Measurements from ENCODE around the gene MAPT. TPM values are rescaled to one million over a fixed set of nuclear protein-coding genes. Genes with fewer than 3 reads are reported as not detected.
A peak's percentile ranks its signal among the peaks of the same experiment; 100 is the strongest.

The MAPT gene
- total RNA-seq, 1 experiment from 2014 or later, result 1.6 TPM

GRCh38 chr17:45949755-45950320 is 55.5 kb downstream of the MAPT start:
- no peak for DNase-seq
- CTCF ChIA-PET, result interaction anchor here (0.6 to 1.6 kb wide), 4 partner anchors 10 to 731 kb away, joined by 3 to 9 read pairs (median 6); partner anchors contain the start of gene MAPT
- Mint-ChIP-seq H3K9me3 (ENCODE audit: low read depth, unreplicated experiment) (no peaks in the 10 kb centered on the region), H3K4me3 (ENCODE audit: low read depth, unreplicated experiment) (no peak overlapping the region), H3K27me3 (ENCODE audit: unreplicated experiment) (peaks cover 71% of the 10 kb centered on the region), H3K4me1 (ENCODE audit: low read depth, unreplicated experiment) (peaks cover 10% of the 10 kb centered on the region), H3K27ac (ENCODE audit: unreplicated experiment) (peak overlapping the region; percentile 76), H3K36me3 (ENCODE audit: insufficient read depth, unreplicated experiment) (no peaks in the 10 kb centered on the region)
- no TSS peak for BruUV-seq (replicated peaks)
- TF ChIP-seq, protein P1, sequence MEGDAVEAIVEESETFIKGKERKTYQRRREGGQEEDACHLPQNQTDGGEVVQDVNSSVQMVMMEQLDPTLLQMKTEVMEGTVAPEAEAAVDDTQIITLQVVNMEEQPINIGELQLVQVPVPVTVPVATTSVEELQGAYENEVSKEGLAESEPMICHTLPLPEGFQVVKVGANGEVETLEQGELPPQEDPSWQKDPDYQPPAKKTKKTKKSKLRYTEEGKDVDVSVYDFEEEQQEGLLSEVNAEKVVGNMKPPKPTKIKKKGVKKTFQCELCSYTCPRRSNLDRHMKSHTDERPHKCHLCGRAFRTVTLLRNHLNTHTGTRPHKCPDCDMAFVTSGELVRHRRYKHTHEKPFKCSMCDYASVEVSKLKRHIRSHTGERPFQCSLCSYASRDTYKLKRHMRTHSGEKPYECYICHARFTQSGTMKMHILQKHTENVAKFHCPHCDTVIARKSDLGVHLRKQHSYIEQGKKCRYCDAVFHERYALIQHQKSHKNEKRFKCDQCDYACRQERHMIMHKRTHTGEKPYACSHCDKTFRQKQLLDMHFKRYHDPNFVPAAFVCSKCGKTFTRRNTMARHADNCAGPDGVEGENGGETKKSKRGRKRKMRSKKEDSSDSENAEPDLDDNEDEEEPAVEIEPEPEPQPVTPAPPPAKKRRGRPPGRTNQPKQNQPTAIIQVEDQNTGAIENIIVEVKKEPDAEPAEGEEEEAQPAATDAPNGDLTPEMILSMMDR (IDR thresholded peaks at IDR 0.05; ENCODE audit: unreplicated experiment), result no peak
- intact Hi-C loops (cut with micrococcal nuclease; ENCODE audit: unreplicated experiment), result no loop called here

DNA sequence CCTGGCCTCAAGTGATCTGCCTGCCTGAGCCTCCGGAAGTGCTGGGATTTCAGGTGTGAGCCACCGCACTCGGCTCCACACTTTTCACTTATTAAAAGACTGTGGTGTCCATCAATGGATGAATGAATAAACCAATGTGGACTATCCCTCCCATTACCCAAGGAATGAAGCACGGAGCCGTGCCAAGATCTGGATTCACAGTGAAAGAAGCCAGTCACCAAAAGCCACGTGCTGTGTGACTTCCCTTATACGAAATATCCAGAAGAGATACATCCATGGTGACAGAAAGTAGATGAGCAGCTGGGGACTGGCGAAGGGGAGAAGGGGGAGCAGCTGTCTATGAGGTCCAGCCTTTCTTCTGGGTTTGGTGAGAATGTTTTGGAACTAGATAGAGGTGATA is 56.5 kb downstream of the MAPT start:
- Mint-ChIP-seq H3K27ac (ENCODE audit: unreplicated experiment) (no peak overlapping the region), H3K9me3 (ENCODE audit: low read depth, unreplicated experiment) (no peaks in the 10 kb centered on the region), H3K4me1 (ENCODE audit: low read depth, unreplicated experiment) (peaks cover 18% of the 10 kb centered on the region), H3K4me3 (ENCODE audit: low read depth, unreplicated experiment) (no peak overlapping the region), H3K36me3 (ENCODE audit: insufficient read depth, unreplicated experiment) (no peaks in the 10 kb centered on the region), H3K27me3 (ENCODE audit: unreplicated experiment) (peaks cover 71% of the 10 kb centered on the region)
- intact Hi-C loops (cut with micrococcal nuclease; ENCODE audit: unreplicated experiment), result no loop called here
- BruUV-seq (replicated peaks), result no TSS peak
- CTCF ChIA-PET, result interaction anchor here (0.6 kb wide), 1 partner anchor 21 kb away, joined by 3 read pairs; no protein-coding TSS in a partner anchor
- no peak for DNase-seq
- TF ChIP-seq, protein P1 (IDR thresholded peaks at IDR 0.05; ENCODE audit: unreplicated experiment), result no peak

DNA sequence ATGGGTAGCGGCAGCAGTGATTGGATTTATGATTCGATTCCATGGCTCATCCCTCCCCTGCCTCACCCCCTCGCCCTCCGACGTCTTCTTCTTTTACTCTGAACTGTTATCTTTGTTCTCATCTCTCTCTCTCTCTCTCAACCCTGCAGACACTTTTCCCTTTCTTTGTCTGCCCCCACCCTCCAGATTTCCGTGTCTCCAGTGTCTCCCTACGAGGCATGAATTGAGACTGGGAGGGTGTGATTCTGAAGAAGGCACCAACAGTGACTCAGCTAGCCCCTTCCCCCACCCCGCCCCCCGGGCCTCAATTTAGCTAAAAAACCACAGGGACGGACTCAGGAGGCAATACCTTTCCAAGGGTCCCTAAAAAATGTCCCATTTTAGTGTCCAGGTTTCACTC is 57.0 kb downstream of the MAPT start:
- H3K27me3 Mint-ChIP-seq (ENCODE audit: unreplicated experiment), result peaks cover 71% of the 10 kb centered on the region
- no peak overlapping the region for H3K27ac Mint-ChIP-seq (ENCODE audit: unreplicated experiment)
- no peaks in the 10 kb centered on the region for H3K9me3 Mint-ChIP-seq (ENCODE audit: low read depth, unreplicated experiment)
- peaks cover 18% of the 10 kb centered on the region for H3K4me1 Mint-ChIP-seq (ENCODE audit: low read depth, unreplicated experiment)
- TF ChIP-seq, protein P1 (IDR thresholded peaks at IDR 0.05; ENCODE audit: unreplicated experiment), result no peak
- intact Hi-C loops (cut with micrococcal nuclease; ENCODE audit: unreplicated experiment), result no loop called here
- H3K4me3 Mint-ChIP-seq (ENCODE audit: low read depth, unreplicated experiment), result no peak overlapping the region
- BruUV-seq (replicated peaks), result no TSS peak
- no peaks in the 10 kb centered on the region for H3K36me3 Mint-ChIP-seq (ENCODE audit: insufficient read depth, unreplicated experiment)
- no peak for DNase-seq
- CTCF ChIA-PET, result no interaction called here

- no peak for DNase-seq
- CTCF ChIA-PET, result no interaction called here
- H3K4me3 Mint-ChIP-seq (ENCODE audit: low read depth, unreplicated experiment), result no peak overlapping the region
- no TSS peak for BruUV-seq (replicated peaks)
- H3K4me1 Mint-ChIP-seq (ENCODE audit: low read depth, unreplicated experiment), result peaks cover 18% of the 10 kb centered on the region
- no peaks in the 10 kb centered on the region for H3K9me3 Mint-ChIP-seq (ENCODE audit: low read depth, unreplicated experiment)
- H3K36me3 Mint-ChIP-seq (ENCODE audit: insufficient read depth, unreplicated experiment), result no peaks in the 10 kb centered on the region
- peaks cover 71% of the 10 kb centered on the region for H3K27me3 Mint-ChIP-seq (ENCODE audit: unreplicated experiment)
- intact Hi-C loops (cut with micrococcal nuclease; ENCODE audit: unreplicated experiment), result no loop called here
- TF ChIP-seq, protein P1 (IDR thresholded peaks at IDR 0.05; ENCODE audit: unreplicated experiment), result no peak
- H3K27ac Mint-ChIP-seq (ENCODE audit: unreplicated experiment), result no peak overlapping the region
These were observed 57.6 kb downstream of the MAPT start for GRCh38 chr17:45951941-45952340.

Measured in Calu3 (cell line).